HEK293 (cell line): ENCODE results near the gene SYNJ2BP.
"Not testable (repeated sequence)": the region's sequence is repeated elsewhere in the genome, so short reads cannot be mapped to it uniquely, and the experiment has no call there.

Experiments
- CTCF ChIA-PET: fragments of 350-600 bp; formaldehyde crosslinking; extraction: SDS; loops from one replicate; lab custom pipeline; 2021; ENCODE audit warnings: antibody characterized with exemption; lab: Yijun Ruan, JAX
- POLR2A ChIA-PET: fragments of 300-600 bp; formaldehyde crosslinking; extraction: SDS; loops from one replicate; lab custom pipeline; 2020; ENCODE audit warnings: antibody characterized with exemption, inconsistent platforms; lab: Yijun Ruan, JAX
- H3K27ac ChIP-seq: fragments of 200-500 bp; sonication (Bioruptor generic); 2 replicates; pipeline ENCODE4 v1.5.1; 2014; ENCODE audit warnings: low read depth, low read length, control low read depth, inconsistent platforms; ENCODE audit errors: extremely low read depth
- H3K36me3 ChIP-seq, 2 experiments: fragments of 200-500 bp in 1 of 2; sonication (Bioruptor generic) in 1 of 2; 1 replicate in 1 of 2; 2 replicates in 1 of 2; pipeline ENCODE4 v1.5.1; 2014 to 2017; ENCODE audit warnings: inconsistent platforms in 2 of 2, low read length in 2 of 2; ENCODE audit not compliant: control insufficient read depth in 2 of 2, insufficient read depth in 1 of 2
- H3K4me1 ChIP-seq: fragments of 200-500 bp; sonication (Bioruptor generic); 2 replicates; pipeline ENCODE4 v1.5.1; 2014; ENCODE audit warnings: mild to moderate bottlenecking, low read length, inconsistent platforms; ENCODE audit not compliant: control insufficient read depth, insufficient read depth
- H3K4me3 ChIP-seq: 2 replicates; pipeline ENCODE4 v1.5.1; 2011; ENCODE audit warnings: low read depth, mild to moderate bottlenecking, control low read depth, low read length, moderate library complexity
- H3K9me3 ChIP-seq: fragments of 200-500 bp; sonication (Bioruptor generic); 2 replicates; pipeline ENCODE4 v1.5.1; 2014; ENCODE audit warnings: low read depth, low read length, inconsistent platforms; ENCODE audit not compliant: control insufficient read depth, insufficient read depth
- GFI1B ChIP-seq: fragments of 450-650 bp; formaldehyde crosslinking; IDR thresholded peaks from 2 replicates; pipeline ENCODE4 v1.5.1; 2016; ENCODE audit warnings: missing biosample characterization, missing genetic modification characterization
- MZF1 ChIP-seq: fragments of 450-650 bp; formaldehyde crosslinking; IDR thresholded peaks from 2 replicates; pipeline ENCODE4 v1.5.1; 2017; ENCODE audit warnings: missing biosample characterization, missing genetic modification characterization, borderline replicate concordance
- SALL2 ChIP-seq: fragments of 450-650 bp; formaldehyde crosslinking; IDR thresholded peaks from 2 replicates; pipeline ENCODE4 v1.5.0; 2017; ENCODE audit warnings: missing biosample characterization, mild to moderate bottlenecking, missing genetic modification characterization, borderline replicate concordance
- SP3 ChIP-seq: fragments of 450-650 bp; formaldehyde crosslinking; IDR thresholded peaks from 2 replicates; pipeline ENCODE4 v1.5.1; 2016; ENCODE audit warnings: missing biosample characterization, missing genetic modification characterization
- WT1 ChIP-seq: fragments of 450-650 bp; formaldehyde crosslinking; IDR thresholded peaks from 2 replicates; pipeline ENCODE4 v1.5.1; 2016; ENCODE audit warnings: missing biosample characterization, missing genetic modification characterization
- ZEB2 ChIP-seq: fragments of 450-650 bp; formaldehyde crosslinking; IDR thresholded peaks from 2 replicates; pipeline ENCODE4 v1.5.1; 2016; ENCODE audit warnings: missing biosample characterization, missing genetic modification characterization
- ZNF112 ChIP-seq: fragments of 450-650 bp; formaldehyde crosslinking; IDR thresholded peaks from 2 replicates; pipeline ENCODE4 v1.5.0; 2017; ENCODE audit warnings: missing biosample characterization, missing genetic modification characterization
- ZNF133 ChIP-seq: fragments of 450-650 bp; formaldehyde crosslinking; IDR thresholded peaks from 2 replicates; pipeline ENCODE4 v1.5.1; 2016; ENCODE audit warnings: missing biosample characterization, missing genetic modification characterization
- ZNF140 ChIP-seq: fragments of 450-650 bp; formaldehyde crosslinking; IDR thresholded peaks from 2 replicates; pipeline ENCODE4 v1.5.1; 2016; ENCODE audit warnings: missing biosample characterization, missing genetic modification characterization
- ZNF146 ChIP-seq: fragments of 450-650 bp; formaldehyde crosslinking; IDR thresholded peaks from 2 replicates; pipeline ENCODE4 v1.5.1; 2016; ENCODE audit warnings: missing biosample characterization, missing genetic modification characterization
- ZNF148 ChIP-seq: fragments of 450-650 bp; formaldehyde crosslinking; IDR thresholded peaks from 2 replicates; pipeline ENCODE4 v1.5.0; 2017; ENCODE audit warnings: missing biosample characterization, missing genetic modification characterization, borderline replicate concordance
- ZNF174 ChIP-seq: fragments of 450-650 bp; formaldehyde crosslinking; IDR thresholded peaks from 2 replicates; pipeline ENCODE4 v1.5.0; 2017; ENCODE audit warnings: missing biosample characterization, mild to moderate bottlenecking, missing genetic modification characterization
- ZNF18 ChIP-seq: fragments of 450-650 bp; formaldehyde crosslinking; IDR thresholded peaks from 2 replicates; pipeline ENCODE4 v1.5.1; 2016; ENCODE audit warnings: missing biosample characterization, missing genetic modification characterization
- ZNF19 ChIP-seq: fragments of 450-650 bp; formaldehyde crosslinking; IDR thresholded peaks from 2 replicates; pipeline ENCODE4; 2016; ENCODE audit warnings: missing biosample characterization, missing genetic modification characterization, low read depth
- ZNF23 ChIP-seq: fragments of 450-650 bp; formaldehyde crosslinking; IDR thresholded peaks from 2 replicates; pipeline ENCODE4 v1.5.1; 2016; ENCODE audit warnings: missing biosample characterization, missing genetic modification characterization, borderline replicate concordance
- ZNF239 ChIP-seq: fragments of 450-650 bp; formaldehyde crosslinking; IDR thresholded peaks from 2 replicates; pipeline ENCODE4 v1.5.1; 2016; ENCODE audit warnings: missing biosample characterization, missing genetic modification characterization
- ZNF274 ChIP-seq, 2 experiments: fragments of 200-500 bp in 1 of 2; fragments of 450-650 bp in 1 of 2; sonication (Bioruptor generic) in 1 of 2; formaldehyde crosslinking in 1 of 2; IDR thresholded peaks; 2 replicates each; pipeline versions ENCODE4 v1.5.1 to v1.6.1; 2014 to 2016; ENCODE audit warnings: borderline replicate concordance in 1 of 2, inconsistent platforms in 1 of 2, low read length in 1 of 2, missing biosample characterization in 1 of 2, missing genetic modification characterization in 1 of 2
- ZNF292 ChIP-seq: fragments of 450-650 bp; formaldehyde crosslinking; IDR thresholded peaks from 2 replicates; pipeline ENCODE4 v1.5.1; 2016; ENCODE audit warnings: low read depth, missing biosample characterization, missing genetic modification characterization, borderline replicate concordance
- ZNF514 ChIP-seq: fragments of 450-650 bp; formaldehyde crosslinking; IDR thresholded peaks from 2 replicates; pipeline ENCODE4 v1.5.1; 2016; ENCODE audit warnings: missing biosample characterization, missing genetic modification characterization
- ZNF629 ChIP-seq: fragments of 450-650 bp; formaldehyde crosslinking; IDR thresholded peaks from 2 replicates; pipeline ENCODE4 v1.5.1; 2017; ENCODE audit warnings: missing biosample characterization, missing genetic modification characterization
- ZNF639 ChIP-seq: fragments of 450-650 bp; formaldehyde crosslinking; IDR thresholded peaks from 2 replicates; pipeline ENCODE4 v1.5.1; 2016; ENCODE audit warnings: missing biosample characterization, missing genetic modification characterization
- ZNF654 ChIP-seq: fragments of 450-650 bp; formaldehyde crosslinking; IDR thresholded peaks from 2 replicates; pipeline ENCODE4 v1.5.1; 2016; ENCODE audit warnings: low read depth, missing biosample characterization, missing genetic modification characterization
- ZNF701 ChIP-seq: fragments of 450-650 bp; formaldehyde crosslinking; IDR thresholded peaks from 2 replicates; pipeline ENCODE4 v1.5.1; 2016; ENCODE audit warnings: missing biosample characterization, missing genetic modification characterization
- ZNF792 ChIP-seq: fragments of 450-650 bp; formaldehyde crosslinking; IDR thresholded peaks from 2 replicates; pipeline ENCODE4 v1.5.1; 2016; ENCODE audit warnings: missing biosample characterization, missing genetic modification characterization
- ZSCAN30 ChIP-seq: fragments of 450-650 bp; IDR thresholded peaks from 2 replicates; pipeline ENCODE4 v1.5.1; 2018; ENCODE audit warnings: missing biosample characterization, mild to moderate bottlenecking, missing genetic modification characterization, moderate library complexity

Gene SYNJ2BP

GRCh38 chr14:70436867-70437266 is 20.0 kb upstream of the SYNJ2BP start:
- Histone ChIP-seq H3K4me3 (no peak overlapping the region), H3K9me3 (no peaks in the 10 kb centered on the region), H3K4me1 (no peaks in the 10 kb centered on the region)
- peak; percentile 96 for TF ChIP-seq ZNF701 (tag by site-specific recombination)
- TF ChIP-seq ZNF239 (tag by site-specific recombination), result no peak
- TF ChIP-seq, all 188 proteins: peak for 1
- ChIA-PET POLR2A (no interaction called here), CTCF (no interaction called here)
- no peak overlapping the region for H3K27ac ChIP-seq
- no peaks in the 10 kb centered on the region for H3K36me3 ChIP-seq

GRCh38 chr14:70426555-70426954 is 9.7 kb upstream of the SYNJ2BP start:
- CTCF ChIA-PET, H3K36me3 ChIP-seq, H3K4me1 ChIP-seq, H3K9me3 ChIP-seq, H3K27ac ChIP-seq, H3K4me3 ChIP-seq: not testable (repeated sequence)
- POLR2A ChIA-PET, result interaction anchor here (0.7 kb wide), 1 partner anchor 176 kb away, joined by 3 read pairs; no protein-coding TSS in a partner anchor

GRCh38 chr14:70425354-70425753 is 8.5 kb upstream of the SYNJ2BP start:
- Histone ChIP-seq H3K4me1 (no peaks in the 10 kb centered on the region), H3K4me3 (no peak overlapping the region), H3K36me3 (no peaks in the 10 kb centered on the region), H3K27ac (no peak overlapping the region), H3K9me3 (no peaks in the 10 kb centered on the region; the same call in 1 of the 2 replicates)
- POLR2A ChIA-PET, result interaction anchor here (0.5 kb wide), 1 partner anchor 144 kb away, joined by 3 read pairs; no protein-coding TSS in a partner anchor
- TF ChIP-seq ZNF146 (tag by site-specific recombination) (no peak), SALL2 (no peak), ZNF148 (tag by site-specific recombination) (no peak), ZNF292 (tag by site-specific recombination) (no peak), ZNF654 (tag by site-specific recombination) (no peak), GFI1B (tag by site-specific recombination) (no peak), ZNF112 (tag by site-specific recombination) (no peak), ZSCAN30 (tag by site-specific recombination) (no peak), MZF1 (tag by site-specific recombination) (no peak), SP3 (tag by site-specific recombination) (no peak), ZNF18 (tag by site-specific recombination) (no peak), ZNF514 (tag by site-specific recombination) (no peak)
- CTCF ChIA-PET, result no interaction called here

- Histone ChIP-seq H3K36me3 (no peaks in the 10 kb centered on the region), H3K9me3 (no peaks in the 10 kb centered on the region; the same call in 1 of the 2 replicates), H3K27ac (no peak overlapping the region), H3K4me3 (no peak overlapping the region), H3K4me1 (no peaks in the 10 kb centered on the region)
- ChIA-PET CTCF (no interaction called here), POLR2A (no interaction called here)
- TF ChIP-seq WT1 (tag by site-specific recombination), result no peak
- TF ChIP-seq ZNF639, result no peak
- no peak for TF ChIP-seq ZNF792 (tag by site-specific recombination)
- no peak for TF ChIP-seq ZNF23 (tag by site-specific recombination)
- TF ChIP-seq ZNF174 (tag by site-specific recombination), result no peak
- no peak for TF ChIP-seq ZNF19 (tag by site-specific recombination)
- TF ChIP-seq ZEB2 (tag by site-specific recombination), result no peak
- no peak for TF ChIP-seq ZNF140 (tag by site-specific recombination)
- TF ChIP-seq ZNF133 (tag by site-specific recombination), result no peak
- TF ChIP-seq GFI1B (tag by site-specific recombination), result no peak
- no peak for TF ChIP-seq ZNF629 (tag by site-specific recombination)
- no peak for TF ChIP-seq ZNF274 (IDR thresholded peaks at IDR 0.05; ENCODE audit: low read length)
- TF ChIP-seq ZNF274 (tag by site-specific recombination; IDR thresholded peaks at IDR 0.05; ENCODE audit: borderline replicate concordance), result no peak
Measured at GRCh38 chr14:70422538-70422937, 5.6 kb upstream of the SYNJ2BP start.
